HG03558 (cell line): ENCODE measurements around the gene CASP1.
"Not testable (repeated sequence)": the region's sequence is repeated elsewhere in the genome, so short reads cannot be mapped to it uniquely, and the experiment has no call there.

Source experiments
- ATAC-seq: cut with Tn5 transposase; IDR thresholded peaks from one replicate; pipeline ENCODE4 v1.9.1; 2021; ENCODE audit warnings: moderate number of reproducible peaks; ENCODE audit not compliant: unreplicated experiment; ENCODE audit errors: extremely low read depth

CASP1 gene

GRCh38 chr11:105034813-105035620 is at the start of gene CASP1:
Gene CASP1, minus strand, starts transcription at chr11:105035144. Its CDS starts 31 bp downstream, at chr11:105035113.
- ATAC-seq, result peak; percentile 95

- ATAC-seq, result no peak
Measured at GRCh38 chr11:105081412-105082150, 46.6 kb upstream of the CASP1 start.

- not testable (repeated sequence) for ATAC-seq
Measured at GRCh38 chr11:105080171-105080906, 45.4 kb upstream of the CASP1 start.

- no peak for ATAC-seq
Measured at GRCh38 chr11:105078283-105078682, 43.3 kb upstream of the CASP1 start.

GRCh38 chr11:105077141-105077790 is 42.3 kb upstream of the CASP1 start:
- not testable (repeated sequence) for ATAC-seq

- no peak for ATAC-seq
Measured at GRCh38 chr11:105074166-105074530, 39.2 kb upstream of the CASP1 start.

- no peak for ATAC-seq
Measured at GRCh38 chr11:105073456-105074165, 38.7 kb upstream of the CASP1 start.

GRCh38 chr11:105072080-105072479 is 37.1 kb upstream of the CASP1 start:
- ATAC-seq, result not testable (repeated sequence)

- no peak for ATAC-seq
Measured at GRCh38 chr11:105071089-105071732, 36.3 kb upstream of the CASP1 start.

GRCh38 chr11:105070306-105070705 is 35.4 kb upstream of the CASP1 start:
- no peak for ATAC-seq

- not testable (repeated sequence) for ATAC-seq
Measured at GRCh38 chr11:105069749-105070148, 34.8 kb upstream of the CASP1 start.

GRCh38 chr11:105063245-105063941 is 28.4 kb upstream of the CASP1 start:
- not testable (repeated sequence) for ATAC-seq

- ATAC-seq, result no peak
Measured at GRCh38 chr11:105057432-105057831, 22.5 kb upstream of the CASP1 start.

- no peak for ATAC-seq
Measured at GRCh38 chr11:105056446-105056845, 21.5 kb upstream of the CASP1 start.

- ATAC-seq, result no peak
Measured at GRCh38 chr11:105054723-105055493, 20.0 kb upstream of the CASP1 start.

- no peak for ATAC-seq
Measured at GRCh38 chr11:105052487-105052886, 17.5 kb upstream of the CASP1 start.

GRCh38 chr11:105051559-105051958 is 16.6 kb upstream of the CASP1 start:
- no peak for ATAC-seq

- no peak for ATAC-seq
Measured at GRCh38 chr11:105049481-105049880, 14.5 kb upstream of the CASP1 start.
